ENCODE data around the gene NIT1. TPM values are rescaled to one million over a fixed set of nuclear protein-coding genes. Genes with fewer than 3 reads are reported as not detected.

NIT1 gene
- total and polyA plus RNA-seq, 4 donors: 26.9 to 40.4 (median 38.0) TPM

GRCh38 chr1:161106431-161106830, 11.5 kb upstream of the NIT1 start:
- Histone ChIP-seq H3K4me3 (no peak overlapping the region), H3K4me1 (ENCODE audit: control insufficient read depth in 5 of 5, insufficient read depth in 5 of 5, low read length in 5 of 5) (peaks cover 0 to 1% (median 0%) of the 10 kb centered on the region in 5 donors), H3K36me3 (ENCODE audit: control insufficient read depth in 4 of 4, insufficient read depth in 4 of 4, low read length in 4 of 4) (peaks cover 6 to 11% (median 8%) of the 10 kb centered on the region in 4 donors), H3K27ac (ENCODE audit: low read depth in 1 of 2, low read length in 1 of 2) (no peak overlapping the region), H3K9me3 (ENCODE audit: control insufficient read depth in 4 of 4, insufficient read depth in 3 of 4, low read length in 3 of 4) (peaks cover 0 to 2% (median 0%) of the 10 kb centered on the region in 4 donors), H3K9ac (ENCODE audit: insufficient read depth in 1 of 2, low read length in 2 of 2) (no peak overlapping the region), H3K27me3 (ENCODE audit: control insufficient read depth in 3 of 3, insufficient read depth in 3 of 3, low read length in 2 of 3) (no peaks in the 10 kb centered on the region)
- WGBS, 2 donors: 56 to 92% methylated on average over 1 of the region's 1 CpG
- DNase-seq (no peak), ATAC-seq (ENCODE audit: insufficient read depth, low FRiP score) (no peak)
- no peak for TF ChIP-seq CTCF (IDR thresholded peaks at IDR 0.05; ENCODE audit: control extremely low read depth, extremely low read depth)

- H3K36me3 ChIP-seq (ENCODE audit: control insufficient read depth in 4 of 4, insufficient read depth in 4 of 4, low read length in 4 of 4): peaks cover 0 to 5% (median 1%) of the 10 kb centered on the region in 4 donors
- H3K4me3 ChIP-seq: no peak overlapping the region
- WGBS, 2 donors: 97 to 98% methylated on average over 3 of the region's 3 CpGs
- no peak for TF ChIP-seq CTCF (IDR thresholded peaks at IDR 0.05; ENCODE audit: control extremely low read depth, extremely low read depth)
- no peak overlapping the region for H3K9ac ChIP-seq (ENCODE audit: insufficient read depth in 1 of 2, low read length in 2 of 2)
- H3K4me1 ChIP-seq (ENCODE audit: control insufficient read depth in 5 of 5, insufficient read depth in 5 of 5, low read length in 5 of 5): peaks cover 0 to 12% (median 0%) of the 10 kb centered on the region in 5 donors
- H3K27me3 ChIP-seq (ENCODE audit: control insufficient read depth in 3 of 3, insufficient read depth in 3 of 3, low read length in 2 of 3): no peaks in the 10 kb centered on the region
- DNase-seq (no peak), ATAC-seq (ENCODE audit: insufficient read depth, low FRiP score) (no peak)
- no peaks in the 10 kb centered on the region for H3K9me3 ChIP-seq (ENCODE audit: control insufficient read depth in 4 of 4, insufficient read depth in 3 of 4, low read length in 3 of 4)
- H3K27ac ChIP-seq (ENCODE audit: low read depth in 1 of 2, low read length in 1 of 2): no peak overlapping the region
These were observed 6.8 kb upstream of the NIT1 start for GRCh38 chr1:161111117-161111516.

GRCh38 chr1:161111527-161111926, 6.4 kb upstream of the NIT1 start:
- H3K27ac ChIP-seq (ENCODE audit: low read depth in 1 of 2, low read length in 1 of 2): no peak overlapping the region
- 35 to 61% methylated on average over 2 of the region's 2 CpGs for WGBS, 2 donors
- H3K4me3 ChIP-seq: no peak overlapping the region
- ATAC-seq (ENCODE audit: insufficient read depth, low FRiP score): no peak
- peaks cover 0 to 5% (median 1%) of the 10 kb centered on the region in 4 donors for H3K36me3 ChIP-seq (ENCODE audit: control insufficient read depth in 4 of 4, insufficient read depth in 4 of 4, low read length in 4 of 4)
- H3K9me3 ChIP-seq (ENCODE audit: control insufficient read depth in 4 of 4, insufficient read depth in 3 of 4, low read length in 3 of 4): no peaks in the 10 kb centered on the region
- TF ChIP-seq CTCF (IDR thresholded peaks at IDR 0.05; ENCODE audit: control extremely low read depth, extremely low read depth): no peak
- H3K9ac ChIP-seq (ENCODE audit: insufficient read depth in 1 of 2, low read length in 2 of 2): no peak overlapping the region
- no peaks in the 10 kb centered on the region for H3K27me3 ChIP-seq (ENCODE audit: control insufficient read depth in 3 of 3, insufficient read depth in 3 of 3, low read length in 2 of 3)
- DNase-seq: no peak
- H3K4me1 ChIP-seq (ENCODE audit: control insufficient read depth in 5 of 5, insufficient read depth in 5 of 5, low read length in 5 of 5): peaks cover 0 to 13% (median 1%) of the 10 kb centered on the region in 5 donors

GRCh38 chr1:161113915-161114314, 4.0 kb upstream of the NIT1 start:
- TF ChIP-seq CTCF (IDR thresholded peaks at IDR 0.05; ENCODE audit: control extremely low read depth, extremely low read depth): no peak
- Histone ChIP-seq H3K27me3 (ENCODE audit: control insufficient read depth in 3 of 3, insufficient read depth in 3 of 3, low read length in 2 of 3) (no peaks in the 10 kb centered on the region), H3K4me1 (ENCODE audit: control insufficient read depth in 5 of 5, insufficient read depth in 5 of 5, low read length in 5 of 5) (peaks cover 2 to 20% (median 13%) of the 10 kb centered on the region in 5 donors), H3K9me3 (ENCODE audit: control insufficient read depth in 4 of 4, insufficient read depth in 3 of 4, low read length in 3 of 4) (no peaks in the 10 kb centered on the region), H3K4me3 (no peak overlapping the region), H3K9ac (ENCODE audit: insufficient read depth in 1 of 2, low read length in 2 of 2) (no peak overlapping the region), H3K27ac (ENCODE audit: low read depth in 1 of 2, low read length in 1 of 2) (no peak overlapping the region), H3K36me3 (ENCODE audit: control insufficient read depth in 4 of 4, insufficient read depth in 4 of 4, low read length in 4 of 4) (peaks cover 1 to 5% (median 3%) of the 10 kb centered on the region in 4 donors)
- DNase-seq (no peak), ATAC-seq (ENCODE audit: insufficient read depth, low FRiP score) (no peak)
- 33 to 59% methylated on average over 1 of the region's 1 CpG for WGBS, 2 donors
